K562 (cell line): ENCODE data around the gene OLIG1. TPM values are rescaled to one million over a fixed set of nuclear protein-coding genes. Genes with fewer than 3 reads are reported as not detected.

Experiments
- ATAC-seq: fragments of 200-7000 bp; cut with Tn5 transposase; 3 replicates; pipeline ENCODE4 v1.9.1; 2020; ENCODE audit warnings: moderate library complexity
- BruUV-seq: library from RNA; stranded (reverse); fragments of 400-500 nt; replicated peaks from 2 replicates; lab custom pipeline; 2021; lab: Mats Ljungman, UMichigan
- CTCF ChIA-PET: fragments of 300-600 bp; formaldehyde crosslinking; extraction: SDS; loops from one replicate; lab custom pipeline; 2021; ENCODE audit warnings: low intra/inter-chr PET ratio; lab: Yijun Ruan, JAX
- POLR2A ChIA-PET: fragments of 300-600, 350-650 bp; sonication (Branson Sonifier 250); formaldehyde crosslinking; extraction: SDS; loops from one replicate; lab custom pipeline; 2021; ENCODE audit warnings: antibody characterized with exemption, inconsistent platforms; lab: Yijun Ruan, JAX
- DNase-seq, 4 experiments: peaks; one replicate each; pipeline versions ENCODE4 v3.0.0 to v3.0.0-alpha.2; 2011 to 2018; ENCODE audit warnings: low spot score in 3 of 4, mixed read lengths in 3 of 4; ENCODE audit errors: extremely low read depth in 1 of 4
- FAIRE-seq: peaks from 2 replicates; lab custom pipeline; 2011; peaks lifted over from hg19 to GRCh38; lab: Jason Lieb, UNC
- H2AFZ ChIP-seq: 2 replicates; pipeline ENCODE4 v1.6.0; 2011; ENCODE audit warnings: low read depth, low read length, control low read depth, inconsistent platforms
- H3K27ac ChIP-seq: fragments of 200-600 bp; 3 replicates; pipeline ENCODE4 v1.8.0; 2011; ENCODE audit warnings: low read depth, mild to moderate bottlenecking, control low read depth, inconsistent platforms, low read length, moderate library complexity, mixed read lengths; ENCODE audit errors: extremely low read depth
- H3K27me3 ChIP-seq, 2 experiments: fragments of 300-600 bp in 1 of 2; 2 replicates in 1 of 2; 3 replicates in 1 of 2; pipeline versions ENCODE4 v1.6.0 to v1.8.0; 2011; ENCODE audit warnings: inconsistent platforms in 2 of 2, low read length in 2 of 2, mild to moderate bottlenecking in 1 of 2, mixed read lengths in 1 of 2, moderate library complexity in 1 of 2; ENCODE audit not compliant: control insufficient read depth in 2 of 2, insufficient read depth in 2 of 2
- H3K36me3 ChIP-seq: fragments of 300-600 bp; 3 replicates; pipeline ENCODE4 v1.8.0; 2011; ENCODE audit warnings: mild to moderate bottlenecking, low read length, inconsistent platforms; ENCODE audit not compliant: control insufficient read depth, insufficient read depth
- H3K4me1 ChIP-seq, 2 experiments: fragments of 200-600 bp in 1 of 2; replicated peaks in 1 of 2; 2 replicates in 1 of 2; 3 replicates in 1 of 2; pipeline versions ENCODE4 v1.5.1 to v1.8.0; 2011; ENCODE audit warnings: inconsistent platforms in 2 of 2, low read length in 2 of 2, mild to moderate bottlenecking in 1 of 2, mixed read lengths in 1 of 2, moderate library complexity in 1 of 2; ENCODE audit not compliant: control insufficient read depth in 2 of 2, insufficient read depth in 2 of 2
- H3K4me2 ChIP-seq: 2 replicates; pipeline ENCODE4 v1.6.1; 2011; ENCODE audit warnings: low read length, control low read depth, inconsistent platforms, mixed read lengths; ENCODE audit not compliant: insufficient read depth
- H3K4me3 ChIP-seq: fragments of 200-600 bp; sonication (generic), shearing (Covaris generic); 2 replicates; pipeline ENCODE4 v1.5.1; 2016; ENCODE audit warnings: control low read depth, inconsistent platforms
- H3K79me2 ChIP-seq: fragments of 200-600 bp; 3 replicates; pipeline ENCODE4 v1.8.0; 2011; ENCODE audit warnings: low read length, inconsistent platforms; ENCODE audit not compliant: control insufficient read depth, insufficient read depth
- H3K9ac ChIP-seq, 2 experiments: 2 replicates each; pipeline versions ENCODE4 v1.6.0 to v1.6.1; 2011; ENCODE audit warnings: low read depth in 2 of 2, low read length in 2 of 2, control low read depth in 1 of 2, inconsistent platforms in 1 of 2, mild to moderate bottlenecking in 1 of 2, mixed read lengths in 1 of 2; ENCODE audit not compliant: insufficient read depth in 1 of 2
- H3K9me1 ChIP-seq: one replicate; pipeline ENCODE4 v1.6.0; 2011; ENCODE audit warnings: inconsistent platforms, mild to moderate bottlenecking, low read length, moderate library complexity; ENCODE audit not compliant: control insufficient read depth, insufficient read depth
- H3K9me3 ChIP-seq: replicated peaks from 2 replicates; pipeline ENCODE4 v1.5.1; 2011; ENCODE audit warnings: low read depth, low read length, inconsistent platforms; ENCODE audit not compliant: control insufficient read depth, insufficient read depth
- H4K20me1 ChIP-seq: replicated peaks from 2 replicates; pipeline ENCODE4 v1.6.1; 2011; ENCODE audit warnings: low read length, inconsistent platforms, mixed read lengths; ENCODE audit not compliant: control insufficient read depth, insufficient read depth
- CTBP1 ChIP-seq: fragments of 450-650 bp; IDR thresholded peaks from 2 replicates; pipeline ENCODE4 v1.6.1; 2016; ENCODE audit warnings: borderline replicate concordance
- ELF1 ChIP-seq: fragments of 200-800 bp; sonication (Bioruptor generic); IDR thresholded peaks from 2 replicates; pipeline ENCODE4 v1.6.1; 2016; ENCODE audit warnings: missing genetic modification characterization, missing compliant biosample characterization
- HDAC6 ChIP-seq: IDR thresholded peaks from 2 replicates; pipeline ENCODE4 v1.6.1; 2012; ENCODE audit warnings: low read depth, mild to moderate bottlenecking, control low read depth, inconsistent platforms, low read length, moderate library complexity
- HDAC8 ChIP-seq: fragments of 450-650 bp; IDR thresholded peaks from 2 replicates; pipeline ENCODE4 v1.6.1; 2016; ENCODE audit warnings: mild to moderate bottlenecking, missing genetic modification characterization, moderate library complexity, missing compliant biosample characterization
- KLF16 ChIP-seq: IDR thresholded peaks from 2 replicates; pipeline ENCODE4 v1.6.1; 2016; ENCODE audit warnings: antibody characterized with exemption
- MXI1 ChIP-seq: IDR thresholded peaks from 2 replicates; pipeline ENCODE4 v1.6.1; 2011; ENCODE audit warnings: low read depth, mild to moderate bottlenecking, improper control_type of control experiment, low read length
- NCOA2 ChIP-seq, 2 experiments: fragments of 450-650 bp; IDR thresholded peaks; 2 replicates each; pipeline ENCODE4 v1.6.1; 2018; ENCODE audit warnings: mild to moderate bottlenecking in 2 of 2, moderate library complexity in 1 of 2; ENCODE audit not compliant: partially characterized antibody in 2 of 2
- POLR2B ChIP-seq: fragments of 450-650 bp; IDR thresholded peaks from 2 replicates; pipeline ENCODE4 v1.6.1; 2018; ENCODE audit warnings: low read depth; ENCODE audit not compliant: partially characterized antibody
- RBBP5 ChIP-seq: fragments of 200-600 bp; sonication (generic); IDR thresholded peaks from 2 replicates; pipeline ENCODE4 v1.6.1; 2012; ENCODE audit warnings: borderline replicate concordance, mild to moderate bottlenecking, low read length, control low read depth, inconsistent platforms; ENCODE audit not compliant: insufficient read depth, poor library complexity, severe bottlenecking
- ZNF143 ChIP-seq: sonication (generic); formaldehyde crosslinking; IDR thresholded peaks from 2 replicates; pipeline ENCODE4 v1.9.0; 2022; ENCODE audit warnings: mild to moderate bottlenecking, missing genetic modification reagents
- WGBS: fragments of 100-300 bp; shearing (Covaris generic); methylation state at CpG from one replicate; pipeline ENCODE4 v1.1.6; 2016; ENCODE audit warnings: low coverage, mixed read lengths; ENCODE audit not compliant: insufficient coverage; ENCODE audit errors: missing lambda C conversion rate; 5-methylcytosine and 5-hydroxymethylcytosine counted together
- in situ Hi-C: fragments of 300-500 bp; cut with MboI; formaldehyde crosslinking; loops from 4 replicates; pipeline ENCODE4 v1.15.0; 2018; ENCODE audit warnings: inconsistent platforms, mixed read lengths
- intact Hi-C: fragments of 100-400 bp; cut with micrococcal nuclease; formaldehyde crosslinking; loops from 2 replicates; pipeline ENCODE4 v1.14.2; 2022
- polyA plus RNA-seq, 8 experiments: library from polyadenylated mRNA; depleted of rRNA in 4 of 8; stranded (reverse) in 5 of 8; unstranded in 3 of 8; fragments of >200 nt; fragmentation: Nextera tagmentation in 2 of 8; fragmentation: Illumina TruSeq in 1 of 8; extraction: Ambion mirVana in 2 of 8; extraction: Trizol in 1 of 8; gene quantifications; 2 replicates each; pipeline versions ENCODE4 v1.2.1 to v1.2.3, GENCODE V29; 2011 to 2014; ENCODE audit warnings: inconsistent platforms in 1 of 8, missing spikeins in 1 of 8
- total RNA-seq, 7 experiments: library from RNA; depleted of rRNA in 6 of 7; stranded (reverse); fragments of >200 nt in 6 of 7; fragmentation: Illumina TruSeq in 2 of 7; extraction: Trizol in 2 of 7; gene quantifications; 2 replicates each; pipeline versions ENCODE4 v1.2.1 to v1.2.3, GENCODE V29; 2011 to 2021; ENCODE audit warnings: low replicate concordance in 1 of 7
- TF ChIP-seq, protein P1 (sequence below): sonication (generic); formaldehyde crosslinking; IDR thresholded peaks from 2 replicates; pipeline ENCODE4 v1.9.0; 2022; ENCODE audit warnings: mild to moderate bottlenecking, missing genetic modification reagents

The OLIG1 gene
- total and polyA plus RNA-seq, 9 of the 15 experiments (the other 6 are each of a cell fraction or from before 2014, with no cell fraction given) = not detected

DNA sequence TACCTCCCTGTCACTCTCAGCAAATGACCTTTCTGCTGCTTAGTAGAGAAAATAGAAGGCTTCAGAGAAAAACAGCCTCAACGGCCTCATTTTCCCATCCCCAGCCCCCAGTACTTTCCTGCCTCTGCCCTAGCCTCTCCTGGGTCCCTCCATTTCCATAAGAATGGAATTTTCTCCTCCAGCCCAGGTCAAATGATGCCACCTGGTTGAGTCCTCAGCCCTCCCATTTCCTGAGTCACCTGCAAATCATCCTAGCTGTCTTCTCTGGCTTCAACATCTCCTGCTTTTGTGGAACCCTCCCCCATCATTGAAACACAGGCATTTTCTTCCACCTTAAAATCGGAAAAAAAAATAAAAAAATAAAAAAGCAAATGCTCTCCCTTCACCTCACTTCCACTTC lies 35.1 kb downstream of the OLIG1 start:
- FAIRE-seq (no peak), DNase-seq (no peak), ATAC-seq (no peak)
- no peak overlapping the region for H3K27ac ChIP-seq
- peaks cover 0 to 14% of the 10 kb centered on the region in 2 experiments; a peak in 2 of 5 replicates for H3K4me1 ChIP-seq
- H3K4me3 ChIP-seq = no peak overlapping the region
- H2AFZ ChIP-seq = no peak overlapping the region
- no peak overlapping the region for H3K4me2 ChIP-seq
- POLR2A ChIA-PET = no interaction called here
- CTCF ChIA-PET = no interaction called here
- no peaks in the 10 kb centered on the region for H3K9me3 ChIP-seq
- no peaks in the 10 kb centered on the region for H3K36me3 ChIP-seq
- WGBS = 4% methylated on average over 2 of the region's 2 CpGs
- H3K79me2 ChIP-seq = no peaks in the 10 kb centered on the region
- in situ Hi-C loops (no loop called here), intact Hi-C loops (no loop called here)
- H3K9ac ChIP-seq = no peak overlapping the region
- H3K9me1 ChIP-seq = no peaks in the 10 kb centered on the region
- BruUV-seq = no TSS peak
- no peaks in the 10 kb centered on the region for H4K20me1 ChIP-seq
- H3K27me3 ChIP-seq = peaks cover 50 to 67% of the 10 kb centered on the region in 2 experiments
- TF ChIP-seq ELF1 = no peak
- no peak for TF ChIP-seq KLF16
- TF ChIP-seq MXI1 = no peak
- TF ChIP-seq RBBP5 = no peak
- no peak for TF ChIP-seq CTBP1
- no peak for TF ChIP-seq HDAC6
- no peak for TF ChIP-seq NCOA2 (IDR thresholded peaks at IDR 0.05; ENCODE audit: partially characterized antibody in 2 of 2)
- no peak for TF ChIP-seq ZNF143 (CRISPR knock-in tag)
- TF ChIP-seq HDAC8 (tag) = no peak
- TF ChIP-seq, protein P1, sequence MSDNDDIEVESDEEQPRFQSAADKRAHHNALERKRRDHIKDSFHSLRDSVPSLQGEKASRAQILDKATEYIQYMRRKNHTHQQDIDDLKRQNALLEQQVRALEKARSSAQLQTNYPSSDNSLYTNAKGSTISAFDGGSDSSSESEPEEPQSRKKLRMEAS (CRISPR knock-in tag) = no peak
- TF ChIP-seq POLR2B = no peak
